HepG2 (cell line): ENCODE measurements around the gene CDC42SE1. TPM values are rescaled to one million over a fixed set of nuclear protein-coding genes. Genes with fewer than 3 reads are reported as not detected.

ENCODE experiments used
- GPN1 ChIP-seq: sonication (generic); formaldehyde crosslinking; IDR thresholded peaks from 2 replicates; pipeline ENCODE4 v1.5.1; 2020; ENCODE audit warnings: missing genetic modification reagents, borderline replicate concordance
- HNRNPL ChIP-seq: fragments of 200-400 bp; formaldehyde crosslinking; IDR thresholded peaks from 2 replicates; pipeline ENCODE4 v1.6.1; 2017; ENCODE audit warnings: mild to moderate bottlenecking, low read depth, low read length
- HOXA9 ChIP-seq: sonication (generic); formaldehyde crosslinking; IDR thresholded peaks from 2 replicates; pipeline ENCODE4 v1.8.1; 2022; ENCODE audit warnings: missing genetic modification reagents, mild to moderate bottlenecking, moderate library complexity, borderline replicate concordance
- KDM6A ChIP-seq: IDR thresholded peaks from 2 replicates; pipeline ENCODE4 v1.6.1; 2016; ENCODE audit warnings: low read depth
- MAFK ChIP-seq, 2 experiments: IDR thresholded peaks in 1 of 2; conservative IDR thresholded peaks in 1 of 2; 2 replicates each; pipeline ENCODE4 v1.6.1; 2011; ENCODE audit warnings: improper control_type of control experiment in 2 of 2, low read length in 2 of 2
- PAX8 ChIP-seq: sonication (generic); formaldehyde crosslinking; IDR thresholded peaks from 2 replicates; pipeline ENCODE4 v1.8.0; 2022; ENCODE audit warnings: mild to moderate bottlenecking, missing genetic modification reagents, borderline replicate concordance
- REL ChIP-seq: sonication (generic); formaldehyde crosslinking; conservative IDR thresholded peaks from 2 replicates; pipeline ENCODE4 v1.8.0; 2022; ENCODE audit warnings: mild to moderate bottlenecking, missing genetic modification reagents, moderate library complexity
- SMAD1 ChIP-seq: sonication (generic); formaldehyde crosslinking; IDR thresholded peaks from 2 replicates; pipeline ENCODE4 v1.4.0; 2020; ENCODE audit warnings: missing genetic modification reagents, low read depth, mild to moderate bottlenecking, borderline replicate concordance
- ZBTB40 ChIP-seq, 2 experiments: fragments of 450-650 bp in 1 of 2; sonication (generic) in 1 of 2; formaldehyde crosslinking in 1 of 2; IDR thresholded peaks; 2 replicates each; pipeline versions ENCODE4 v1.6.1 to v1.8.0; 2016 to 2022; ENCODE audit warnings: antibody characterized with exemption in 1 of 2, mild to moderate bottlenecking in 1 of 2, missing genetic modification reagents in 1 of 2
- ZNF232 ChIP-seq: sonication (generic); formaldehyde crosslinking; IDR thresholded peaks from 2 replicates; pipeline ENCODE4 v1.4.0; 2020; ENCODE audit warnings: missing genetic modification reagents, borderline replicate concordance
- ZNF678 ChIP-seq: sonication (generic); formaldehyde crosslinking; IDR thresholded peaks from 2 replicates; pipeline ENCODE4 v1.4.0; 2020; ENCODE audit warnings: mild to moderate bottlenecking, missing genetic modification reagents
- ZSCAN25 ChIP-seq: sonication (generic); formaldehyde crosslinking; IDR thresholded peaks from 2 replicates; pipeline ENCODE4 v1.8.0; 2022; ENCODE audit warnings: mild to moderate bottlenecking, missing genetic modification reagents
- polyA plus RNA-seq, 8 experiments: library from polyadenylated mRNA; depleted of rRNA in 3 of 8; stranded (reverse) in 7 of 8; unstranded in 1 of 8; fragments of >200 nt; fragmentation: Illumina TruSeq in 4 of 8; extraction: Trizol in 4 of 8; gene quantifications; 2 replicates each; pipeline versions ENCODE4 v1.2.1 to v1.2.3, GENCODE V29; 2011 to 2016; ENCODE audit warnings: low read depth in 4 of 8, missing spikeins in 1 of 8, mixed read lengths in 1 of 8; ENCODE audit not compliant: insufficient read depth in 1 of 8
- total RNA-seq, 5 experiments: library from RNA; depleted of rRNA; stranded (reverse); fragments of >200 nt; fragmentation: Illumina TruSeq; extraction: Trizol; gene quantifications; 2 replicates each; pipeline ENCODE4 v1.2.3, GENCODE V29; 2016; ENCODE audit warnings: low read depth in 1 of 5
- TF ChIP-seq, protein P1 (sequence below): sonication (generic); formaldehyde crosslinking; IDR thresholded peaks from 2 replicates; pipeline ENCODE4 v1.5.0; 2020; ENCODE audit warnings: missing genetic modification reagents, mild to moderate bottlenecking, borderline replicate concordance
- TF ChIP-seq, protein P2 (sequence below): IDR thresholded peaks from 2 replicates; pipeline ENCODE4 v1.6.1; 2012; ENCODE audit warnings: low read length, improper control_type of control experiment

The CDC42SE1 gene
- total and polyA plus RNA-seq, 2 of the 13 experiments (the other 11 are each of a cell fraction or from before 2014, with no cell fraction given), result 17.6 to 17.9 TPM

GRCh38 chr1:151008244-151009205 is 50.9 kb downstream of the CDC42SE1 start, which contains the start of gene PRUNE1 (continued):
- TF ChIP-seq ZBTB40 (IDR thresholded peaks at IDR 0.05), result no peak
- TF ChIP-seq ZBTB40 (CRISPR knock-in tag; IDR thresholded peaks at IDR 0.05), result peak; percentile 72
- peak; percentile 82; the same call in 1 of the 2 replicates for TF ChIP-seq SMAD1 (CRISPR knock-in tag)
- TF ChIP-seq, protein P1, sequence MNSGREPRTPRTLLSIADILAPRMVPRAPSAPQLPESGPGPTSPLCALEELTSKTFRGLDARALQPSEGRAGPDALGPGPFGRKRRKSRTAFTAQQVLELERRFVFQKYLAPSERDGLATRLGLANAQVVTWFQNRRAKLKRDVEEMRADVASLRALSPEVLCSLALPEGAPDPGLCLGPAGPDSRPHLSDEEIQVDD (CRISPR knock-in tag), result no peak
- peak; percentile 48; the same call in 1 of the 2 replicates for TF ChIP-seq ZSCAN25 (CRISPR knock-in tag)
- TF ChIP-seq, protein P2, sequence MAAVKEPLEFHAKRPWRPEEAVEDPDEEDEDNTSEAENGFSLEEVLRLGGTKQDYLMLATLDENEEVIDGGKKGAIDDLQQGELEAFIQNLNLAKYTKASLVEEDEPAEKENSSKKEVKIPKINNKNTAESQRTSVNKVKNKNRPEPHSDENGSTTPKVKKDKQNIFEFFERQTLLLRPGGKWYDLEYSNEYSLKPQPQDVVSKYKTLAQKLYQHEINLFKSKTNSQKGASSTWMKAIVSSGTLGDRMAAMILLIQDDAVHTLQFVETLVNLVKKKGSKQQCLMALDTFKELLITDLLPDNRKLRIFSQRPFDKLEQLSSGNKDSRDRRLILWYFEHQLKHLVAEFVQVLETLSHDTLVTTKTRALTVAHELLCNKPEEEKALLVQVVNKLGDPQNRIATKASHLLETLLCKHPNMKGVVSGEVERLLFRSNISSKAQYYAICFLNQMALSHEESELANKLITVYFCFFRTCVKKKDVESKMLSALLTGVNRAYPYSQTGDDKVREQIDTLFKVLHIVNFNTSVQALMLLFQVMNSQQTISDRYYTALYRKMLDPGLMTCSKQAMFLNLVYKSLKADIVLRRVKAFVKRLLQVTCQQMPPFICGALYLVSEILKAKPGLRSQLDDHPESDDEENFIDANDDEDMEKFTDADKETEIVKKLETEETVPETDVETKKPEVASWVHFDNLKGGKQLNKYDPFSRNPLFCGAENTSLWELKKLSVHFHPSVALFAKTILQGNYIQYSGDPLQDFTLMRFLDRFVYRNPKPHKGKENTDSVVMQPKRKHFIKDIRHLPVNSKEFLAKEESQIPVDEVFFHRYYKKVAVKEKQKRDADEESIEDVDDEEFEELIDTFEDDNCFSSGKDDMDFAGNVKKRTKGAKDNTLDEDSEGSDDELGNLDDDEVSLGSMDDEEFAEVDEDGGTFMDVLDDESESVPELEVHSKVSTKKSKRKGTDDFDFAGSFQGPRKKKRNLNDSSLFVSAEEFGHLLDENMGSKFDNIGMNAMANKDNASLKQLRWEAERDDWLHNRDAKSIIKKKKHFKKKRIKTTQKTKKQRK, result no peak
- no peak; the same call in 1 of the 2 replicates for TF ChIP-seq PAX8 (CRISPR knock-in tag)
- no peak for TF ChIP-seq GPN1 (CRISPR knock-in tag)
- peak; percentile 48; the same call in 1 of the 2 replicates for TF ChIP-seq ZNF232
- TF ChIP-seq ZNF678, result no peak
- no peak for TF ChIP-seq MAFK (conservative IDR thresholded peaks at IDR 0.05 in 1 of 2, IDR thresholded peaks at IDR 0.05 in 1 of 2; ENCODE audit: low read length in 2 of 2)
- TF ChIP-seq REL (CRISPR knock-in tag), result no peak
- TF ChIP-seq HOXA9, result no peak
- no peak for TF ChIP-seq HNRNPL
- no peak for TF ChIP-seq KDM6A
